ENCODE results near the gene SGPP1. TPM values are rescaled to one million over a fixed set of nuclear protein-coding genes. Genes with fewer than 3 reads are reported as not detected.

SGPP1 gene
- total RNA-seq, 2 donors from 2014 or later, result 23.1 to 24.4 TPM

GRCh38 chr14:63659726-63660125, 68.1 kb downstream of the SGPP1 start:
- DNase-seq, result no peak
- Histone ChIP-seq H3K9me3 (no peaks in the 10 kb centered on the region), H3K36me3 (replicated peaks in 1 of 2; ENCODE audit: insufficient read depth in 1 of 2, low read depth in 2 of 2) (no peaks in the 10 kb centered on the region), H3K4me3 (no peak overlapping the region), H3K27me3 (no peaks in the 10 kb centered on the region), H3K4me1 (peaks cover 35% of the 10 kb centered on the region), H3K27ac (peak overlapping the region in 3 of 4 donors; percentile 13 to 51 (median 27))
- no peak for ATAC-seq
- intact Hi-C loops (cut with DNase I), result no loop called here
- WGBS, 2 donors, result 16 to 33% methylated on average over 4 of the region's 4 CpGs
- TF ChIP-seq CTCF (IDR thresholded peaks at IDR 0.05), result no peak
- TF ChIP-seq POLR2A (IDR thresholded peaks at IDR 0.05), result no peak

GRCh38 chr14:63656194-63656593, 71.7 kb downstream of the SGPP1 start:
- Histone ChIP-seq H3K4me1 (peaks cover 19% of the 10 kb centered on the region), H3K27me3 (no peaks in the 10 kb centered on the region), H3K36me3 (replicated peaks in 1 of 2; ENCODE audit: insufficient read depth in 1 of 2, low read depth in 2 of 2) (no peaks in the 10 kb centered on the region), H3K9me3 (no peaks in the 10 kb centered on the region), H3K4me3 (no peak overlapping the region), H3K27ac (no peak overlapping the region)
- no peak for TF ChIP-seq CTCF (IDR thresholded peaks at IDR 0.05)
- WGBS, 2 donors, result 79 to 84% methylated on average over 4 of the region's 4 CpGs
- DNase-seq, result no peak
- intact Hi-C loops (cut with DNase I), result no loop called here
- ATAC-seq, result no peak

GRCh38 chr14:63654936-63655335, 72.9 kb downstream of the SGPP1 start:
- no peak for TF ChIP-seq POLR2A (IDR thresholded peaks at IDR 0.05)
- TF ChIP-seq CTCF (IDR thresholded peaks at IDR 0.05), result no peak
- Histone ChIP-seq H3K36me3 (replicated peaks in 1 of 2; ENCODE audit: insufficient read depth in 1 of 2, low read depth in 2 of 2) (no peaks in the 10 kb centered on the region), H3K27ac (no peak overlapping the region), H3K9me3 (no peaks in the 10 kb centered on the region), H3K4me1 (peaks cover 17% of the 10 kb centered on the region), H3K4me3 (no peak overlapping the region), H3K27me3 (no peaks in the 10 kb centered on the region)
- DNase-seq, result no peak
- ATAC-seq, result no peak
- WGBS, 2 donors, result 72 to 77% methylated on average over 2 of the region's 2 CpGs
- intact Hi-C loops (cut with DNase I), result no loop called here

- H3K36me3 ChIP-seq (replicated peaks in 1 of 2; ENCODE audit: insufficient read depth in 1 of 2, low read depth in 2 of 2), result no peaks in the 10 kb centered on the region
- 88 to 95% methylated on average over 2 of the region's 2 CpGs for WGBS, 2 donors
- H3K27ac ChIP-seq, result no peak overlapping the region
- ATAC-seq, result no peak
- no peak for DNase-seq
- intact Hi-C loops (cut with DNase I), result no loop called here
- TF ChIP-seq CTCF (IDR thresholded peaks at IDR 0.05), result no peak
- no peak for TF ChIP-seq POLR2A (IDR thresholded peaks at IDR 0.05)
- H3K9me3 ChIP-seq, result no peaks in the 10 kb centered on the region
- no peak overlapping the region for H3K4me3 ChIP-seq
- H3K27me3 ChIP-seq, result no peaks in the 10 kb centered on the region
- H3K4me1 ChIP-seq, result peaks cover 13% of the 10 kb centered on the region
These were observed 73.5 kb downstream of the SGPP1 start for GRCh38 chr14:63654346-63654745.

GRCh38 chr14:63652406-63652805, 75.5 kb downstream of the SGPP1 start:
- 83 to 98% methylated on average over 3 of the region's 3 CpGs for WGBS, 2 donors
- no peak for TF ChIP-seq CTCF (IDR thresholded peaks at IDR 0.05)
- no peak for TF ChIP-seq POLR2A (IDR thresholded peaks at IDR 0.05)
- H3K27me3 ChIP-seq, result no peaks in the 10 kb centered on the region
- H3K4me3 ChIP-seq, result no peak overlapping the region
- no peaks in the 10 kb centered on the region for H3K36me3 ChIP-seq (replicated peaks in 1 of 2; ENCODE audit: insufficient read depth in 1 of 2, low read depth in 2 of 2)
- H3K9me3 ChIP-seq, result no peaks in the 10 kb centered on the region
- DNase-seq, result no peak
- intact Hi-C loops (cut with DNase I), result no loop called here
- ATAC-seq, result no peak
- H3K27ac ChIP-seq, result no peak overlapping the region
- H3K4me1 ChIP-seq, result peaks cover 13% of the 10 kb centered on the region
